Uterus (tissue), 2 donors: Measurements from ENCODE around the gene AFAP1L1.

ENCODE experiments used
- POLR2A ChIP-seq, 2 donors: fragments of 450-650 bp; IDR thresholded peaks; one replicate each; pipeline ENCODE4 v1.6.1; 2016; ENCODE audit warnings: antibody characterized with exemption in 2 of 2, mild to moderate bottlenecking in 1 of 2, moderate library complexity in 1 of 2
- TF ChIP-seq, protein P1 (sequence below), 4 experiments: fragments of 200-600 bp in 2 of 4; fragments of 450-650 bp in 2 of 4; sonication (generic) in 2 of 4; IDR thresholded peaks; one replicate each; pipeline ENCODE4 v1.5.1; 2016 to 2019; ENCODE audit warnings: antibody characterized with exemption in 4 of 4, mild to moderate bottlenecking in 2 of 4, moderate library complexity in 1 of 4

DNA sequence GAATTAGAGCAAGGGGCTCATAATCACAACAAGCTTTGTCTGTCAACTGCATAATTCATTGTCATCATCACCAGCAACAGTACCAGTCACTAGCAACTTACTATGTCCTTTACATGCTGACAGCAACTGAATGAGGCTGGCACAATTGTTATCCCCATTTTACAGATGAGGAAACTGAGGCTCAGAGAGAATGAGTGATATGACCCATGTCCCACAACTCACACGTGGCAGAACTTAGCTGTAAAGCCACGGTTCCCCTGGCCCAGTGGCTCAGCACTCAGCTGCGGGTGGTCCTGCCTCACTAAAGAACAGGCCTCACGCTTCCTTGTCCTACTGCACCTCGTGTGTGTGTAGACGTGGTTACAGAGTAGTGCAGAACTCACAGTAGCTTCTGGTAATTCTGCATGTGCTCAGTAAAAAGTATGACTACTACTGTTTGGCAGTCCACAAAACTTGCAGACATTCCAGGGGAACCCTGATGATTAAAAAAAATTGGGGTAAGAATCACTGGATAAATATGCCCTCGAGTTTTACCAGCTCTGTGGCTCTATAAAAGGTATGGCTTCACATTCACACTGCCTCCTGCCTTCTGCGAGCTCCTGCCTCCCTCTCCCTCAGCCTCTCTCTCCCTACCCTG, 30.2 kb downstream of the AFAP1L1 start:
- TF ChIP-seq, protein P1, sequence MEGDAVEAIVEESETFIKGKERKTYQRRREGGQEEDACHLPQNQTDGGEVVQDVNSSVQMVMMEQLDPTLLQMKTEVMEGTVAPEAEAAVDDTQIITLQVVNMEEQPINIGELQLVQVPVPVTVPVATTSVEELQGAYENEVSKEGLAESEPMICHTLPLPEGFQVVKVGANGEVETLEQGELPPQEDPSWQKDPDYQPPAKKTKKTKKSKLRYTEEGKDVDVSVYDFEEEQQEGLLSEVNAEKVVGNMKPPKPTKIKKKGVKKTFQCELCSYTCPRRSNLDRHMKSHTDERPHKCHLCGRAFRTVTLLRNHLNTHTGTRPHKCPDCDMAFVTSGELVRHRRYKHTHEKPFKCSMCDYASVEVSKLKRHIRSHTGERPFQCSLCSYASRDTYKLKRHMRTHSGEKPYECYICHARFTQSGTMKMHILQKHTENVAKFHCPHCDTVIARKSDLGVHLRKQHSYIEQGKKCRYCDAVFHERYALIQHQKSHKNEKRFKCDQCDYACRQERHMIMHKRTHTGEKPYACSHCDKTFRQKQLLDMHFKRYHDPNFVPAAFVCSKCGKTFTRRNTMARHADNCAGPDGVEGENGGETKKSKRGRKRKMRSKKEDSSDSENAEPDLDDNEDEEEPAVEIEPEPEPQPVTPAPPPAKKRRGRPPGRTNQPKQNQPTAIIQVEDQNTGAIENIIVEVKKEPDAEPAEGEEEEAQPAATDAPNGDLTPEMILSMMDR (IDR thresholded peaks at IDR 0.05), result no peak
- TF ChIP-seq POLR2A (IDR thresholded peaks at IDR 0.05), result no peak
